Mucosa of descending colon (tissue), 3 donors: Measurements from ENCODE around the gene CFAP53. TPM values are rescaled to one million over a fixed set of nuclear protein-coding genes. Genes with fewer than 3 reads are reported as not detected.
"Not testable (repeated sequence)": the region's sequence is repeated elsewhere in the genome, so short reads cannot be mapped to it uniquely, and the experiment has no call there.

Source experiments
- ATAC-seq: fragments of 200-7000 bp; cut with Tn5 transposase; one replicate; pipeline ENCODE4 v1.9.1; 2020; ENCODE audit warnings: mild to moderate bottlenecking, moderate library complexity
- DNase-seq, 3 donors: peaks; one replicate each; pipeline ENCODE4 v3.0.0-alpha.2; 2020
- H3K36me3 ChIP-seq: fragments of 200-600 bp; one replicate; pipeline ENCODE4 v1.8.0; 2021; ENCODE audit warnings: low read depth, mild to moderate bottlenecking
- H3K4me1 ChIP-seq: fragments of 200-600 bp; one replicate; pipeline ENCODE4 v1.8.0; 2021; ENCODE audit warnings: low read depth, mild to moderate bottlenecking
- H3K4me3 ChIP-seq: fragments of 200-600 bp; one replicate; pipeline ENCODE4 v1.8.0; 2021; ENCODE audit warnings: mild to moderate bottlenecking
- H3K9me3 ChIP-seq: fragments of 200-600 bp; one replicate; pipeline ENCODE4 v1.8.0; 2021; ENCODE audit warnings: mild to moderate bottlenecking
- intact Hi-C, 2 donors: fragments of 100-400 bp; cut with DNase I in 1 of 2; cut with micrococcal nuclease in 1 of 2; formaldehyde crosslinking; loops; one replicate each; pipeline versions ENCODE4 v1.11.0 to v1.11.1; 2022; cut with DNase I, micrococcal nuclease
- total RNA-seq, 3 donors: library from RNA; stranded (reverse); fragmentation: NEBNext Ultra II Directional in 2 of 3; extraction: Animal tissue kit (Norgen Biotek cat#: 25700) in 2 of 3; gene quantifications; one replicate each; pipeline versions ENCODE4 v1.2.1 to v1.2.4, GENCODE V29; 2021 to 2023
- TF ChIP-seq, protein P1 (sequence below): fragments of 200-600 bp; IDR thresholded peaks from one replicate; pipeline ENCODE4 v1.8.0; 2022; ENCODE audit warnings: antibody characterized with exemption, mild to moderate bottlenecking
- donor health status: DM: no; HTN: no; CAD: no; lungs with moderate emphysema.
- donor health status: DM: no; HTN: no; CAD: no.
- donor health status: DM: no; HTN: yes; CAD: no.

The CFAP53 gene
- total RNA-seq, 3 donors from 2014 or later = 0.27 to 0.47 TPM; not detected in 1

GRCh38 chr18:50289108-50289443 is 22.8 kb upstream of the CFAP53 start:
- peak in 1 of 3 donors; percentile 34 for DNase-seq
- Histone ChIP-seq H3K4me3 (no peak overlapping the region), H3K9me3 (no peaks in the 10 kb centered on the region), H3K36me3 (peaks cover 3% of the 10 kb centered on the region), H3K4me1 (peaks cover 4% of the 10 kb centered on the region)
- intact Hi-C loops = no loop called here
- no peak for ATAC-seq
- TF ChIP-seq, protein P1, sequence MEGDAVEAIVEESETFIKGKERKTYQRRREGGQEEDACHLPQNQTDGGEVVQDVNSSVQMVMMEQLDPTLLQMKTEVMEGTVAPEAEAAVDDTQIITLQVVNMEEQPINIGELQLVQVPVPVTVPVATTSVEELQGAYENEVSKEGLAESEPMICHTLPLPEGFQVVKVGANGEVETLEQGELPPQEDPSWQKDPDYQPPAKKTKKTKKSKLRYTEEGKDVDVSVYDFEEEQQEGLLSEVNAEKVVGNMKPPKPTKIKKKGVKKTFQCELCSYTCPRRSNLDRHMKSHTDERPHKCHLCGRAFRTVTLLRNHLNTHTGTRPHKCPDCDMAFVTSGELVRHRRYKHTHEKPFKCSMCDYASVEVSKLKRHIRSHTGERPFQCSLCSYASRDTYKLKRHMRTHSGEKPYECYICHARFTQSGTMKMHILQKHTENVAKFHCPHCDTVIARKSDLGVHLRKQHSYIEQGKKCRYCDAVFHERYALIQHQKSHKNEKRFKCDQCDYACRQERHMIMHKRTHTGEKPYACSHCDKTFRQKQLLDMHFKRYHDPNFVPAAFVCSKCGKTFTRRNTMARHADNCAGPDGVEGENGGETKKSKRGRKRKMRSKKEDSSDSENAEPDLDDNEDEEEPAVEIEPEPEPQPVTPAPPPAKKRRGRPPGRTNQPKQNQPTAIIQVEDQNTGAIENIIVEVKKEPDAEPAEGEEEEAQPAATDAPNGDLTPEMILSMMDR = no peak

DNA sequence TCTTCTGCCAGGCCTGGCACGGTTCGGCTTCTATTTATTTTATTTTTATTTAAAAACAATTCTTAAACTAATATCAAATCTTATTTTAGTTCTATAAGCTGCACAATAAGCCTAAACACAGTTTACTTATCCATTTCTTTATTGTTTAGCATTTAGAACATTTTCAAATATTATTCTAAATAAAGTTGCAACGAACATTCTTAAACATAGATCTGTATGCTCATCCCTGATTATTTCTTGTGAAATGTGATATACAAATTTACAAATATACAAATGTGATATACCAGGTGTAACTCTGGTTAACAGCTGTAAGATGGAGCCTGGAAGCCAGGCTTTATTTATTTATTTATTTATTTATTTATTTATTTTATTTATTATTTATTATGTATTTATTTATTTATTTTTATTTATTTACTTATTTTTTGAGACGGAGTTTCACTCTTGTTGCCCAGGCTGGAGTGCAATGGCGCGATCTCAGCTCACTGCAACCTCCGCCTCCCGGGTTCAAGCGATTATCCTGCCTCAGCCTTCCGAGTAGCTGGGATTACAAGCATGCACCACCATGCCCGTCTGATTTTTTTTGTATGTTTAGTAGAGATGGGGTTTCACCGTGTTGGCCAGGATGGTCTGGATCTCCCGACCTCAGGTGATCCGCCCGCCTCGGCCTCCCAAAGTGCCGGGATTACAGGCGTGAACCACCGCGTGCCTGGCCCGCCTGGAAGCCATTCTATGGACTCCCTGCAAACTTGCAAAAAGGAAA is 22.2 kb upstream of the CFAP53 start:
- peak overlapping the region; percentile 50 for H3K4me3 ChIP-seq
- H3K36me3 ChIP-seq, H3K9me3 ChIP-seq, intact Hi-C loops, H3K4me1 ChIP-seq, ATAC-seq: not testable (repeated sequence)
- DNase-seq = peak in 1 of 3 donors; percentile 52

DNA sequence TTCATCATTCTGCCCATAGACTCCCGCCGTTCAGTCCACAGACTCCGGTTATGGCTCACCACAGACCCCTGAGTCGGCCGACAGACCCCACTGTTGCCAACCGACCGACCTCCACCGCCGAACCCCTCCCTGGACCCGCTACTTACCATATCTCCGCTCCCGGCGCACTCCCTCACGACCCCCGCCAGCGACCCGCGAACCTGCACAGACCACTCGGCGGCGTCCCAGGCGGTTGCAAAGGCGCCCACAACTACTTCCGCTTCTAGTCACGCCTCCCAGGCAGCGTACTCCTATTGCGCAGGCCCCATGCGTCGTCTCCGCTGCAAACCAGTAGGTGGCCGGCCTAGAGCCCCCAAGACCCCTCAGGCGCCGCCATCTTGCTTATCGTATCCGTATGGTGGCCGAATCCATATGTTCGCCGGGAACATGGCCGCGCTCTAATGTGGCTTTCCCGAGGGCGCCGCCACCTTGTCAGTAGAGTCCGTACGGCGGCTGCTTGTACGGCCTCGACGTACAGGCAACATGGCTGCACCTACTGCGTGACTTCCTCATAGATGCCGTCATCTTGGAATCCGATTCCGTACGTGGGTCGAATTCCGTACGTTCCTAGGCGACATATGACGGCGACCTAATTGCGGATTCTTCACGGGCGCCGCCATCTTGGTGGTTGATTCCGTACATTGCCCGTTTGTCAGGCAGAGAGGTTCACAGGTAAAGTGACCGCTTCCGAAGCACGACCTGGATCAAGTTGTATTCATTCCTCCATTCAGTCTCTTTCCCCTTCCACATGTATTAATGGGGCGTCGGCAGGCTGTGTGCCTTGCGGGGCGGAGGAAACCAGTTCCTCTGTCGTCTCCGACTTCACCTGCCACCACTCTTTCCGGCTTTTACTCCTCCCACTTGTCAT is 21.4 kb upstream of the CFAP53 start, which contains the start of gene CXXC1:
CXXC1 (minus strand) TSS at position 252 of the 907 bp plus-strand sequence; CDS start at position 149, 103 bp downstream.
- peak; percentile 96 for ATAC-seq
- TF ChIP-seq, protein P1 = no peak
- Histone ChIP-seq H3K9me3 (no peaks in the 10 kb centered on the region), H3K4me3 (peak within 1 kb of the TSS; percentile 50), H3K4me1 (peaks cover 4% of the 10 kb centered on the region), H3K36me3 (peaks cover 3% of the 10 kb centered on the region)
- DNase-seq = peak; percentile 98 to 100 (median 98)
- intact Hi-C loops = no loop called here

DNA sequence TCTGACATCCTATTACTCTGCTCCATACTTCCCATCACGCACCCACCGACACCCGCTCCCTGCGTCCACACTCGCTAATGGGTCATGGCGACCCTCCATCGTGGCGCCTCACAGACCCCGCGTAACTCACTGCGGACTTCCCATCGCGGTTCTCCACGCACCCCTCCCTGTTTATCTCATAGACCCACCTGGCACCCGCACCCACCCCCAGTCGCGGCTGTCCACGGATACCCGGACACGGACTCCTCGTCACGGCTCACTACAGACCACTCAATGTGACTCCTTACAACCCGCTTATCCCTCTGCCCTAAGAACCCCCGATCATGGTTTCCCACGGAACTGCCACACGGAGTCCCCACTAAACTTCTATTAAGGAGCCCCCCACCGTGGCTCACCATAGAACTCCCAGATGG is 20.7 kb upstream of the CFAP53 start:
- DNase-seq (peak in 2 of 3 donors; percentile 64 to 77), ATAC-seq (peak; percentile 0)
- Histone ChIP-seq H3K4me3 (peak overlapping the region; percentile 50), H3K36me3 (peaks cover 3% of the 10 kb centered on the region), H3K4me1 (peaks cover 5% of the 10 kb centered on the region), H3K9me3 (no peaks in the 10 kb centered on the region)
- intact Hi-C loops = no loop called here
- TF ChIP-seq, protein P1 = no peak

- intact Hi-C loops = no loop called here
- Histone ChIP-seq H3K36me3 (peaks cover 6% of the 10 kb centered on the region), H3K4me3 (peak overlapping the region; percentile 50), H3K9me3 (no peaks in the 10 kb centered on the region), H3K4me1 (peaks cover 9% of the 10 kb centered on the region)
- DNase-seq (peak; percentile 71 to 84 (median 77)), ATAC-seq (peak; percentile 5)
- TF ChIP-seq, protein P1 = no peak
These were observed 20.2 kb upstream of the CFAP53 start for GRCh38 chr18:50286391-50287027.
